Esophagus mucosa (tissue), 1 donor: ENCODE data around the gene FLOT2. TPM values are rescaled to one million over a fixed set of nuclear protein-coding genes. Genes with fewer than 3 reads are reported as not detected.
"Not testable (repeated sequence)": the region's sequence is repeated elsewhere in the genome, so short reads cannot be mapped to it uniquely, and the experiment has no call there.

Experiments
- ATAC-seq: fragments of 200-7000 bp; cut with Tn5 transposase; one replicate; pipeline ENCODE4 v1.9.1; 2020
- total RNA-seq: library from RNA; stranded (reverse); gene quantifications from one replicate; pipeline ENCODE4 v1.2.4, GENCODE V29; 2023
- donor health status: DM: yes; HTN: yes; CAD: no.

FLOT2 gene
- total RNA-seq, 1 donor from 2014 or later = 111 TPM

DNA sequence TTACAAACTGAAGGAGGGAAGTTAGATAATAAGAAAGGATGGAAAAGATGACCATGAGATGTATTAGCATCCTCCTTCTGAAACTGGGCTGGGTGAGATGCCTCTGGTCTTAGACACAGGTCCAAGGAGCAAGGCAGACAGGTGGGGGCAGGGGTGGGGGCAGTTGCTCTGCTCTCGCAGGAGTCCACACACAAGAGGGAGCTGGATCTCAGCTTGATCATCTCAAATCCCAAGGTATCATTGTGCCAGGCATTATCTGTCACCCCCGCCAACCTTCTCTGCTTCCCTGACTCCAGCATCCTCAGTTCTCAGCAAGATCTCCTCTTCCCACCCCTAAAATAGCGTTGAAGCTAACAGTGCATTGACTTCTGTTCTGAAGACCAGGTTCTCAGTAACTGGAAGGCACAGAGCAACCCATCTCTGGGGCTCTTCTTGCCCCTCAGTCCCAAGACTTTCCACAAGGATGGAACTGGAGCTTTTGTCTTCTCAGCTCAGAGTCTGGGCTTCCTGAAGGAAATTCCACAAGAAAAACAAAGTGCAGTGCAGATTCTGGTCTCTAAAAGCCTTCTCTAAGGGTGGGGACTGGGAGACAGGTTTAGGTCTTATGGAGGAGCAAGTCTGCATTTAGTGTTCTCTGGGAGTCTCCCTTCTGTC, 1.6 kb downstream of the FLOT2 start:
- ATAC-seq = no peak

DNA sequence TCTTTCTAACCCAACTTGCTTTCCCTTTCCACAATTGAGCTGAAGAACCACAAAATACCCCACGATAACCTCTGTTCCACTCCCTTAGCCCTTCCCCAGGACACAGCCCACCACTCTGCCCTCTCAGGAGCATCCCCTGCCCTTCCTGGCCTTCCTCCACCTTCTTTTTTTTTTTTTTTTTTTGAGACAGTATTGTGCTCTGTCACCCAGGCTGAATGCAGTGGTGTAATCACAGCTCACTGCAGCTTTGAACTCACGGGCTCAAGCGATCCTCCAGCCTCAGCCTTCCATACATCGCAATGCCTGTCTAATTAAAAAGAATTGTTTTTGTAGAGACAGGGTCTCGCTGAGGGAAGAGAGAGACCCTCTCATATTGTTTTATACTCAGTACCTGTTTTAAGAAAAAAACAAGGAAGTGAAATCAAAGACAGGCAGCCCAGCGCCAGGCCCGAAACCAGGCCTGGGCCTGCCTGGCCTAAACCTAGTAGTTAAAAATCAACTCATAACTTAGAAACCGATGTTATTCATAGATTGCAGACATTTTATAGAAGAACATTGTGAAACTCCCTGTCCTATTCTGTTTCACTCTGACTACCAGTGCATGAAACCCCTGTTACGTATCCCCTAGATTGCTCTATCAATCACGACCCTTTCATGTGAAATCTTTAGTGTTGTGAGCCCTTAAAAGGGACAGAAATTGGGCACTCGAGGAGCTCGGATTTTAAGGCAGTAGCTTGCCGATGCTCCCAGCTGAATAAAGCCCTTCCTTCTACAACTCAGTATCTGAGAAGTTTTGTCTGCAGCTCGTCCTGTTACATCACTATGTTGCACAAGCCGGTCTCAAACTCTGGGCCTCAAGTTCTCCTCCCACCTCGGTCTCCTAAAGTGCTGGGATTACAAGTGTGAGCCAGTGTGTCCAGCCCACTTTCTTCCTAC, 4.0 kb downstream of the FLOT2 start:
- not testable (repeated sequence) for ATAC-seq

DNA sequence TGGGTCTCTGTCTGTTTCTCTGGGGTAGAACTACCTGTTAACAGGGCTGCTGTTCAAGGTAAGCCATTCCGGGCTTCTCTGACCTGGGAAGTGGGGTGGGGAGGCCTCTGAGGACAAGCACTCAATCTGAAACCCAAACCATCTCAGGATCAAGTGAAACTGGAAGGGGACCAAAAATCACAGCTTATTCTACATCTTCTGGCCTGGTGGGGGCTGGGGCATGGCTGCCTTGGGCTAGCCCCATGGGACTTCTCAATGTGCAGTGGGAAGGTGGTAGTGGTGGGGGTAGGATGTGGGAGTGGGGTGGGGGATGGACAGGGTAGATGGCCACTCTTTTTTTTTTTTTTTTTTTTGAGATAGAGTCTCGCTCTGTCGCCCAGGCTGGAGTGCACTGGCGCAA, 5.5 kb downstream of the FLOT2 start:
- no peak for ATAC-seq

DNA sequence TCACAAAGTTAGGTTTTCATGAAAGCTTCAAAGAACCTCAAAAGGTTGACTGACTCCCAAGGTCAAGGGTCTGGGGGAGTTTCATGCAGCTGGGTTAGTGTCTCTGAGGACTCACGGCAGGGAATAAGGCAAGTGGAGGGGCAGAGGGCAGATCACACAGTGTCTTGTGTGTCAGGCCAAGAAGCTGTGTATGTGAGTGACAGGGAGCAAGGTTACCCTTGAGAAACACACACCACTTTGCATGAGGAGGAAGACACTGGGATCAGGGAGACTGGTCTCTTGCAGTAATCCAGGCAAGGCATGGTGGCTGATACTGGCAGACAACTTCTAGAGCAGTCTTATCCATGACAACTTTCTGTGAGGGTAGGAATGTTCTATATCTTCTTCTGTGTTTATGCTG, 6.3 kb downstream of the FLOT2 start:
- ATAC-seq = no peak

DNA sequence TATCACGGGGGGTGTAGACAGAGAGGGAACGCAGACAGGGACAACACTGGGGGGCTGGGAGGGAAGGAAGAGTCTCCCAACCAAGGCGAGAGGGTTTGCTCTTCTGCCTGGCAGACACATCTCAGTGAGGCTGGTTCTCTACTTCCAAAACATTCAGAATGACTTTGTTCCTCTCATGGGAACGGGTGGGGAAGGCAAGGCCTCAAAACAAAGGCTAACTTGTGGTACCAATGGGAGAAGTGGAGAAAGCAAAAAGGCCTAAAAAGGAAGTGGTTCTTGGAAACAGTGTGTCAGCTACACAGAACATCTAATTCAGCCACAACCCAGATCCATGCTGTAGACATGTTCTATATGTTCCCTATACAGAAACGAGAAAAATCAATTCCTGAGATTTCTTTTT, 7.5 kb downstream of the FLOT2 start:
- no peak for ATAC-seq

DNA sequence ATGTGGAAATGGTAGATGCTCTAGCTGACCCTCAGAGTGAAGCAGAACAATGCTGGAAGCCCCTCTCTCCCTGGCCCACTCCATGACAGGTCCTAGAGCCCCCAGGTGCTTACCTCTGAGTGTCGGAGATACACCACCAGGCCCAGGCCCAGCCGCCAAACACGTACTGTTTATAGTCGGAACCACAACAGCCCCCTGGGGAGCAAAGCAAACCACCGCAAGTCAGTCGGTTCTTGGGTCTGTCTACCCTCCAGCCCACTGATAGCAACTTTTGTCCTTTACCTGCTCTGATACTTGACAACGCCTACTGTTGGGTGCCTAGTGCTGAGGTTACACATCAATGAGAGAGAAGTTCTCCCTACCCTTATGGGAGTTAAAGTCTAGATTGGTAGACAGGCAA, 8.7 kb downstream of the FLOT2 start:
- ATAC-seq = no peak

DNA sequence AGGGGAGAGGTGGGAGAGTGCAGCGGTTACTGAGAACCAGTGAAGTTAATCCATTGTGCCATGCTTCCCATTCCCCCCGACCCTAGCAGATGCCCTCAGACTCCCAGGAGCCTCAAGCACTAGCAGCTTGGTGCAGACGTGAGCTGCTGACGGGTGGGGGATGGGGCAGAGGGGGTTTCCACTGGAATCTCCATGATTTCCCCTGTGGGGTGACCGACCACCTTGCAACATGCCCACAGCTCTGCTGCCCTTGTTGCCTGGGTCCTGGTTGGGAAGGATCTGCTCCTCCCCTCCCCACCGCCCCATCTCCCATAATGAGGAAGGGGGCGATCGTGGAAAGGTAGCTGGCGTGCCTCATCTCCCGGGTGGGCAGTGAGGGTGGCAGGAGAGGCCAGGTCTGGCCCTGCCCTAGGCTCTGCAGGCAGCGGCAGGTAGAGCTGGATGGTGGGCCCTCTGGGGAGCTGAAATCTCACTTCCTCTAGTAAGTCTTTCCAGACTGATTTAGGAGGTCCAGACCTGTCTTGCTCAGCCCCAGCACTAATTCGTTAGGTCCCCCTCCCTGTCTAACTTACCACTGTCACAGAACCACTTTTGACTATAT, 9.6 kb downstream of the FLOT2 start:
- no peak for ATAC-seq

DNA sequence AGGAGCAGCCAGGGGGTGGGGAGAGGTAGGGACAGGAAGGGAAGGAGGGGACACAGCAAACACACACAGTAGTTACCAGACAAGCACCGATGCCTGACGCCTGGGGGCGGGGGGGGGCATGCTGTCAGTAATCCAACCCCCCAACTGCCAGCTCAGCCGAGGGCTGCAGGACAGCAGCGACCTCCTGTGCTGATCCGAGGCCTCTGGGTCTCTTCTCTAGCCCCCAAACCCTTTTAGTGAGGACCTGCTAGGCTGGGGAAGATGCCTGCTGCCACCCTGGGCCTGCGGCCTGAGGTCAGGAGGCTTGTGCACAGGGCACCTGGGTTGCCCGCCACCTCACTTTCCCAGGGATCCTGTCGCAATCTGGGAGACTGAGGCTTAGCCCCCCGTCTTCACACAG, 11.6 kb downstream of the FLOT2 start:
- no peak for ATAC-seq

DNA sequence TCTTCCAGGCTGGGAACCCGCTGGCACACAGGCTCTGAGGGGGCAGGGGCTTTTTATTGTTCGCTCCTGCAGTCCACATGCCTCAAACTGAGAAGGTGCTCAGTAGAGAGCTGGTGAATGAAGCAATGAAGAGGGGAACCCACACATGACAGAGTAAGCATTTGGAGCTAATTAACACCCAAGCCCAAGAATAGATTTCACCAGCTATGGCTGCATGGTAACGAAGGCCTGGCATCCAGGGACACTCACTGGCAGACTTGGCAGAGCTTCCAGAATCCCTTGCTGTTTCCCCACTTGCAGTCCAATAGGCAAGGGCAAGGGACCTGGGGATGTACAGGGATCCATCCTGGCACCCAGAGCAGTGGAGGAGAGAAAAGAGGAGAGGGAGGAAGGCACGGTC, 12.2 kb downstream of the FLOT2 start:
- ATAC-seq = no peak

DNA sequence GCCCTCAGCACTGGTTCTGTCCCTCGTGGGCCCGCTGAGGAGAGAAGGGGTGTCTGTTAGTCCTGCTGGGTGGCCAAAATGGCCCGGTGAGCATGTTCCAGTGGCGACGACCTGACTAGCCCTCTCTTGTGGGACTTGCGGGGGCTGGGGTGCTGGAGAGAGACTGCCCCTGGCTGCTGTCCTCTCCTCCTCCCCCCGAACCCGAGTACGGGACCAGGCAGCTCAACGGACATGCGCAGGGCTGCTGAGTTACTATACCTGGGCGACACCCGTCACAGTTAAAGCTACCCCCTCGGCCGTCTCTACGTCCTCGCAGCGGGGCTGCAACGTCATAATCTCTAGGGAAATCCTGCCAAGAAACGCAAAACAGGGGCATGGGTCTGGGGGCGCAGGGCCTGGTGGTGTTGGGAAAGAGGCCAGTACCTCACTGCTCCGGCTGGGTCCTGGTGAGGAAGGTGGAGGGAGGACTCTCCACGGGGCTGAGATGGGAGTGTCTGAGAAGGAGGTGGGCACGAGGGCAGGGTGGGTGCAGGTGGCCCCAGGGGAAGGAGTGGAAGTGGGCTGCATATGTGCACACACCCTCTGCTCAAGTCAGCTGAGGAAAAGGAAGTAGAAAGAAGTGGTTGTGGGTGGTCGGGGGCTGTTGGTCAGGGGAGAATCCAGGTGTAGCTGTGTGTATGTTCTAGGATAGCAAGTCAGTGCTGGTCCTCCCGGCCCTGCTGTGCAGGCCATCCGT, 13.4 kb downstream of the FLOT2 start:
- no peak for ATAC-seq

DNA sequence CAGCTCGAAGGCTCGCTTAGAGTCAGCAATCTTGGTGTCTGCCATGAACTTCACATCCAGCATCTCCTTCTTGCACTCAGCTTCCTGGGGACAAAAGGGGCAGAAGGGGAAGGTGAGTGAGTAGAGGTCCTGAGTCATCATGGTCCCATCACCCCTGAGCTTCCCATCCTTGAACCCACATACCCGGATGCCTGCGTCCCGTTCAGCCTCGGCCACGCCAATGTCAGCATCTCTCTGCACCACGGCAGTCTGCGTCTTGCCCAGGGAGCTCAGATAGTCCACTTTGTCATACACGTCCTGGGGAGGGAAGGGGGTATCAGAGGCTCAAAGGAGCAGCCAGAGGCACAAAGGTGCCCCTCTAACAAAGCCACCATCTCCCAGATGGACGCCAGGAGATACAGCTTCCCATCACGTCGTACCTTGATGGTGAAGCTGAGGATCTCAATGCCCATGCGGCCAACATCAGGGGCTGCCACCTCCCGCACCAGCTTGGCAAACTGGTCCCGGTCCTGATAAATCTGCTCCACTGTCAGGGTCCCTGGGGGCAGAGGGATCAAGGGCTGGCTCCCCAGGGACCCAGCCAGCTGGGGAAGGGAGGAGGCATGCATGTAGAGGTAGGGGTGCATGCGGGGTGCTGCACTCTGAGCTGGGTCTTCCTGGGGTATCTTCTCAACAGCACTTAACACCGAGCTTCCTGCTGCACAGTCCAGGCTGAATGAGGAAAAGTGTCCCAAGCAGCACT, 15.2 kb downstream of the FLOT2 start:
- ATAC-seq = no peak

DNA sequence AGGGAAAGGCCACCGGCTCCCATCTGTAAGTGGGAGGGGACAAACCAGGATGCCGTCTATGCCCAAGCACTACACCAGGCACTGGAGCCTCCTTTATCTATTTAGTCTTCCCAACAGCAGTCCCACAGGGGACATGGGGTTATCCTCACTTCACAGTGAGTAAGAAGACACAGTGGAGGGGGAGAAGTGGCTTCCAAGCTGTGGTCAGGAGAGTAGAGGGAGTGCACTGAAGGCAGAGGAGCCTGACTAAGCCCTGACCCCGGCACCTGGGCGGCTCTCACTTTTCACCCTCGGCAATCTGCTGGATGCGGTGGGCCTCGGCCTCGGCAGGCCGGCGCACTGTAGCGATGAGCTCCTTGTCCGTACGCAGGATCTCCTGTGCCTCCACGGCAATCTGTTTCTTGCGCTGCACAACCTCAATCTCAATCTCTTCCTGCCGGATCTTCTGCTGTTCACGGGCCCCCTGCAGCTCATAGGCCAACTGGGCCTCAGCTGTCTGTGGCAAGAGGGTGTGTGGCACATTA, 15.9 kb downstream of the FLOT2 start:
- ATAC-seq = no peak

DNA sequence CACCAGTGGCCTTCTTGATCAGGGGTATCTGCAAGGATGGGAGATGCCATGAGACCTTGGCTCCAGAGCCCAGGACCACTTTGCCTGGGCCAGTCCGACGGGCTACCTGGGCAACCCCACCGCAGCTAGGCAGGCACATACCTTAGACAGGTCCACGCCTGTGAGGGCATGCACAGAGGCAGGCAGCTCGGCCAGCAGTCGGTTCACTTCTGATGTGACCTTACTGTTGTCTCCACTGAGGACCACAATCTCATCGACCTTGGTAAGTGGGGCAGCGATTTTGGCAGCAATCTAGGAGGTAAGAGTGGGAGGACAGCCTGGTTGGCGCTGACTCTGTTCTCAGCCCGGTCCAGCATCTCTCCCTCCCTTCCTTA, 17.0 kb downstream of the FLOT2 start:
- ATAC-seq = no peak

DNA sequence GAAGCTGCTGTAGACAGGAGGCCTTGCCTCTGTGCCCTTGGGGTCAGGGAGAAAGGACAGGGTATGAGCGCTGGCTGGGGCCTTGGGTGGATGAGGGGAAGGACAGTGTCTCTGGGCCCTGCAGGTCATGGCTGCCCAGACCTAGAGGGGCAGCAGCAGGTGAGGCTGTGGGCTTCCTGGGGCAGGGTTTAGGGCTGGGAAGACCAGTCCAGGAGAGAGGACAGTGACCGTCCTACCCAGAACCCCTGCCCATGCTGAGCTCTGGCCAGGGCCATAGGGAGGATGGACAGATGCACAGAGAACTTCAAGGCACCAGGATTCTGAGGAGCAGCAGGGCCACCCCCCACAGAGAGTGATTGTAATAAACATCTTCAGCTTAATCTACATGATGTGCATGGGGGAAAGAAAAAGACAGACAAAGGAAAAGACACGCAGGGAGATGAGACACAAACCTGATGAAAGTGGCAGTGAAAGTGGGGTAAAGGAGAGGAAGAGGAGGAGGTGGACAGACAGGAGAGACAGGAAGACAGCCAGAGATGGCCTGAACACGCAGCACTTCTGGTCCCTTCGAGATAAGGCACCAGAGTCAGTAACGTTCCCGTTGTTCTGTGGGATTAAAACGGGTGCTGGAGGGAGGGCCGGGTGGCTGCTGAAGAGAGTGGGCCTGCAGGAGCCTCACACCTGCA, 17.5 kb downstream of the FLOT2 start:
- no peak for ATAC-seq

DNA sequence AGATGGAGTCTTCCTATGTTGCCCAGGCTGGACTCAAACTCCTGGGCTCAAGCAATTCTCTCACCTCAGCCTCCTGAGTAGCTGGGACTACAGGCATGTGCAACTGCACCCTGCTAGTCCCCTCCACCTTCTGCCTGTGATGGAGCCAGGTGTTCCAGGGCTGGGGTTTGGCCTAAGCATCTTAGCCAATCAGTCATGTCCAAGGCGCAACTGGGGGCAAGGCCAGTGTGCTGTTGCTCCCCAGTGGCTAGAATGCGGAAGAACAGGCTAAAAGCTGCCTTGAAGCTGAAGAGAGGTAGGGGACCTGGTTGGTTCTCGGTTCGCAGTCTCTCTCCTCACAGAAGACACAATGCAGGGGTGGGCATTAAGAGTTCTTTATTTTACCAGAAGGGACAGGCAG, 18.6 kb downstream of the FLOT2 start:
- peak; percentile 48 for ATAC-seq

DNA sequence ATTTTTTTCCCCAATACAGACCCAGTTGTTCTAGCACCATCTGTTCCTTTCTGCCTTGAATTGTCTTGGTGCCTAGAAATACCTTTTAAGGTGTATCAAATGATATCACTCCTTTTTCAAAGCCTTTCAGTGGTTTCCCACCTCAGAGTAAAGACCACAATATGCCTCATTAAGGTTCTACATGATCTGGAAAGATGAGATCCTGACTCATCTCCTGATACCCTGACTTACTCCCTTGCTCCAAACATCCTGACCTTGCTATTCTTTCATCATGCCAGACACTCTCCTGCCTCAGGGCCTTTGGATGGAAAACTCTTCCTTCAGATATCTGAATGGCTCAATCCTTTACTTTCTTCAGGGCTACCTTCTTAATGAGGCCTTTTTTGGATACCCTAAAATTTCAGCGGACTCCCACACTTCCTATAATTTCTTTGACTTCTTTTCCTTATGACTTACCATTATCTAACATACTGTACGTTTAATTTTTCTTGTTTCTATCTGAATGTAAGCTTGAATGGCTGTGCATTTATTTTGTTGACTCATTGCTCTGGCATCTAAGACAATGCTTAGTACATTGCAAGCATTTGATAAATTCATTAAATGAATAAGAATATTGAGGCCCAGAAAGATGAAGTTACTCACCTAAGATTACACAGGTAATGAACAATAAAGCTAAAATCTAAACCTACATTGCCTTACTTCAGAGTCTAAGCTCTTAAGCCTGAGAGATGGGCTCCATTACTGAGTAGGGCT, 19.2 kb downstream of the FLOT2 start:
- no peak for ATAC-seq

DNA sequence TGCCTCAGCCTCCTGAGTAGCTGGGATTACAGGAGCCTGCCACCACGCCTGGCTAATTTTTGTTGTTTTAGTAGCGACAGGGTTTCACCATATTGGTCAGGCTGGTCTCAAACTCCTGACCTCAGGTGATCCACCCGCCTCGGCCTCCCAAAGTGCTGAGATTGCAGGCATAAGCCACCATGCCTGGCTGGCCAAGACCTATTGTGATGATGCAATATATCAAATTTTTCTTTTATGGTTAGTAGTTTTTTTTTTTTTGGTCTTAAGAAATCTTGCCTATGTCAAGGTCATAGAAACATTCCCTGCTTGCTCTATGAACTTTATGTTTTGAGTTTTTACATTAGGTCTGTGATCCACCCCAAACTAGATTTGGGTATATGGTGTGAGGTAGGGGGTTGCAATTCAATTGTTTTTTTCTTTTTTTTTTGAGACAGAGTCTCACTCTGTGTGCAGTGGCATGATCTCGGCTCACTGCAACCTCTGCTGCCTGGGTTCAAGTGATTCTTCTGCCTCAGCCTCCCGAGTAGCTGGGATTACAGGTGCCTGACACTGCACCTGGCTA, 20.3 kb downstream of the FLOT2 start:
- ATAC-seq = not testable (repeated sequence)

DNA sequence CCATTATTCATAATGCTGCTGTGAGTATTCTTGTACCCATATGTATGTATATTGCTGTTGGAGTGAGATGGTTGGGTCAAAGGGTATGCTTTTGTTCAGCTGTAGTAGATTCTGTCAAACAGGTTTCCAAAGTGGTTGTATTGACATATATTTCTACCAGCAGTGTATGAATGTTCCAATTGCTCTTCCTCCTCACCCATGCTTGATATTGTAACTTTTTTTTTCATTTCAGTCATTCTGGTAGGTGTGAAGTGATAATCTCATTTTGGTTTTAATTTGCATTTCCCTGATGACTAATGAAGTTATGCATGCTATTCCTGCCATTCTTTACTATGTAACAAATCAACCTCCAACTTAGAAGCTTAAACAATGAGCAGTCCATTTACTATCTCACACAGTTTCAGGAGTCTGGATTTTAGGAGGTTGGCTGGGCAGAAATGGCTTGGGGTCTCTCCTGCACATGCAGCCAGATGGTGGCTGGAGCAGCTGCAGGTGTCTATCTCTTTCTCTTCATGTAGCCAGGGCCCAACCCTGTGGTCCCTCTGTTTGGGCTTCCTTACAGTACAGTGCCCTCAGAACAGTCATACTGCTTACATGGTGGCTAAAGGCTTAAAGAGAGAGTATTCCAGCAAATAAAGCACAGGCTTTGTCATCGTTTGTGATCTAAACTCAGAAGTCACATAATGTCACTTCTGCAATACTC, 21.5 kb downstream of the FLOT2 start:
- ATAC-seq = peak; percentile 51

DNA sequence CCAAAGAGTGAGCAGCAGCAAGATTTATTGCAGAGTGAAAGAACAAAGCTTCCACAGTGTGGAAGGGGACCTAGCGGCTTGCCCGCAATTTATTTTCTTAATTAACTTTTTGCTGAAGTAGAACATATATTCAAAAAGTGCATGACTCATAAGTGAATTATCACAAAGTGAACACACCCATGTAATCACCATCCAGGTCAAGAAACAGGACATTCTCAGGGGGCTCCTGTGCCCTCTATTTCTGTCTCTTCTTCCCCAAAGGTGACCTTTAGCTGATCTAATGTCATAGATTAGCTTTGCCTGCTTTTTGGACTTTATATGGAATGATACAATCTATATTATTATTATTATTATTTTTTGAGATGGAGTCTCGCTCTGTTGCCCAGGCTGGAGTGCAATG, 22.8 kb downstream of the FLOT2 start:
- ATAC-seq = no peak

DNA sequence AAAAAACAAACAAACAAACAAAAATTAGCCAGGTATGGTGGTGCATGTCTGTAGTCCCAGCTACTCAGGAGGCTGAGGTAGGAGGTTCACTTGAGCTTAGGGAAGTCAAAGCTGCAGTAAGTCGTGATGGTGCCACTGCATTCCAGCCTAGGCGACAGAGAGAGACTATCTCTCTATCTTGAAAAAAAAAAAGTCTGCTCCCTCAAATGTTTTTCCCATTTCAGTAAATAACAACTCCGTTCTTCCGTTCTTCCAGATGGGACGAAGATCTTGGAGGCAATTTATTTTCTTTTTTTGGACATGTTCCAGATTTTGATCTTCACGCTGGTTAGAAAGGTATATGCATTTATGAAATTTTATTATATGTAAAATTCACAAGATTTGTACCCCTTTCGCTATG, 23.7 kb downstream of the FLOT2 start:
- no peak for ATAC-seq
